ENCODE results near the gene PPIG. TPM values are rescaled to one million over a fixed set of nuclear protein-coding genes. Genes with fewer than 3 reads are reported as not detected.

Gene PPIG
- total RNA-seq, 1 experiment from 2014 or later, result 66.2 TPM

GRCh38 chr2:169609264-169609663, 25.1 kb downstream of the PPIG start:
- H3K23ac ChIP-seq (ENCODE audit: insufficient read length, low read depth, low read length), result no peak overlapping the region
- Mint-ChIP-seq H3K27ac (no peak overlapping the region), H3K9me3 (no peaks in the 10 kb centered on the region), H3K4me1 (no peaks in the 10 kb centered on the region), H3K36me3 (ENCODE audit: insufficient read depth in 1 of 3, low read depth in 3 of 3) (peaks cover 54 to 88% (median 84%) of the 10 kb centered on the region in 3 experiments), H3K27me3 (ENCODE audit: low read depth) (no peaks in the 10 kb centered on the region), H3K4me3 (no peak overlapping the region)
- no peak overlapping the region for H3K4me2 ChIP-seq (ENCODE audit: insufficient read depth, insufficient read length, low read length)
- H3K14ac ChIP-seq (ENCODE audit: insufficient read depth, low read length), result no peak overlapping the region
- H3K18ac ChIP-seq (ENCODE audit: insufficient read length, low read depth, low read length), result no peak overlapping the region
- H3K23me2 ChIP-seq (ENCODE audit: insufficient read length, low read depth, low read length, poor library complexity, severe bottlenecking), result no peaks in the 10 kb centered on the region
- no peak overlapping the region for H2AK5ac ChIP-seq (ENCODE audit: insufficient read length, low read length)
- H3K4me1 ChIP-seq (ENCODE audit: insufficient read depth, low read length), result no peaks in the 10 kb centered on the region
- no peaks in the 10 kb centered on the region for H3K79me1 ChIP-seq (ENCODE audit: insufficient read depth, low read depth, low read length, poor library complexity, severe bottlenecking)
- H2AFZ ChIP-seq (ENCODE audit: low read length), result no peak overlapping the region
- no peak for TF ChIP-seq CTCF (conservative IDR thresholded peaks at IDR 0.05)
- no peak overlapping the region for H2BK12ac ChIP-seq (ENCODE audit: insufficient read length, low read depth, low read length)
- no peaks in the 10 kb centered on the region for H3K27me3 ChIP-seq (ENCODE audit: insufficient read depth, low read length)
- H4K20me1 ChIP-seq (ENCODE audit: control insufficient read depth, insufficient read depth, insufficient read length), result no peaks in the 10 kb centered on the region
- no CpG with 5 or more reads among the region's 2 CpGs for WGBS (ENCODE audit: extremely low coverage, insufficient read length, low lambda C conversion rate)
- H3K9me3 ChIP-seq (ENCODE audit: control insufficient read depth, low read depth, low read length), result no peaks in the 10 kb centered on the region
- no peak for DNase-seq
- H2BK5ac ChIP-seq (ENCODE audit: insufficient read length, low read length), result no peak overlapping the region
- H3K4ac ChIP-seq (ENCODE audit: low read depth, low read length), result no peak overlapping the region
- H3K56ac ChIP-seq (ENCODE audit: insufficient read length, low read depth, low read length), result no peak overlapping the region
- H4K91ac ChIP-seq (ENCODE audit: insufficient read length, low read depth, low read length), result no peak overlapping the region
- H4K8ac ChIP-seq (replicated peaks; ENCODE audit: insufficient read length, low read depth, low read length), result no peak overlapping the region
- no peak overlapping the region for H3K9ac ChIP-seq (ENCODE audit: extremely low read depth, insufficient read length, low read length)
- no peak overlapping the region for H3K27ac ChIP-seq (ENCODE audit: insufficient read length, low read depth, low read length)
- no peak overlapping the region for H4K5ac ChIP-seq (ENCODE audit: insufficient read length, low read depth, low read length)
- no peak overlapping the region for H2BK20ac ChIP-seq (ENCODE audit: low read depth, low read length, poor library complexity, severe bottlenecking)
- H2BK15ac ChIP-seq (ENCODE audit: low read depth, low read length), result no peak overlapping the region
- H3T11ph ChIP-seq (ENCODE audit: low read length), result no peak overlapping the region
- no peak overlapping the region for H2BK120ac ChIP-seq (ENCODE audit: low read depth, low read length, poor library complexity, severe bottlenecking)
- no peaks in the 10 kb centered on the region for H3K79me2 ChIP-seq (ENCODE audit: insufficient read depth, low read length)
